Measurements from ENCODE around the gene PLEKHG4B. TPM values are rescaled to one million over a fixed set of nuclear protein-coding genes. Genes with fewer than 3 reads are reported as not detected.

PLEKHG4B gene
- total RNA-seq, 1 experiment from 2014 or later, result 0.02 TPM

DNA sequence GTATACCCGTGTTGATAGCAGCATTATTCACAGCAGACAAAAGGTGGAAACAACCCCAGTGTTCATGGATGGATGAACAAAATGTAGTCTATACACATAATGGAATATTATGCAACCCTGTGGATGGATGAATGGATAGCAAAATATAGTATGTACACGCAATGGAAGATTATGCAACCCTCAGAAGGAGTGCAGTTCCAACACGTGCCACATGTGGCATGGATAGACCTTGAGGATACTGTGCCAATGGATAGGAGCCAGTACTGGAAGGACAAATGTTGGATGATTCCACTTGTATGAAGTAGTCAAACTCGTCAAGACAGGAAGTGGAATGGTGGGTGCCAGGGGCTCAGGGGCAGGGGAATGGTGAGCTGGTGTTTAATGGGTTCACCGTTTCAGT, 44.9 kb downstream of the PLEKHG4B start:
- POLR2A ChIA-PET, result no interaction called here
- TF ChIP-seq, protein P1, sequence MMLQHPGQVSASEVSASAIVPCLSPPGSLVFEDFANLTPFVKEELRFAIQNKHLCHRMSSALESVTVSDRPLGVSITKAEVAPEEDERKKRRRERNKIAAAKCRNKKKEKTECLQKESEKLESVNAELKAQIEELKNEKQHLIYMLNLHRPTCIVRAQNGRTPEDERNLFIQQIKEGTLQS (IDR thresholded peaks at IDR 0.05), result no peak
- TF ChIP-seq, protein P2, sequence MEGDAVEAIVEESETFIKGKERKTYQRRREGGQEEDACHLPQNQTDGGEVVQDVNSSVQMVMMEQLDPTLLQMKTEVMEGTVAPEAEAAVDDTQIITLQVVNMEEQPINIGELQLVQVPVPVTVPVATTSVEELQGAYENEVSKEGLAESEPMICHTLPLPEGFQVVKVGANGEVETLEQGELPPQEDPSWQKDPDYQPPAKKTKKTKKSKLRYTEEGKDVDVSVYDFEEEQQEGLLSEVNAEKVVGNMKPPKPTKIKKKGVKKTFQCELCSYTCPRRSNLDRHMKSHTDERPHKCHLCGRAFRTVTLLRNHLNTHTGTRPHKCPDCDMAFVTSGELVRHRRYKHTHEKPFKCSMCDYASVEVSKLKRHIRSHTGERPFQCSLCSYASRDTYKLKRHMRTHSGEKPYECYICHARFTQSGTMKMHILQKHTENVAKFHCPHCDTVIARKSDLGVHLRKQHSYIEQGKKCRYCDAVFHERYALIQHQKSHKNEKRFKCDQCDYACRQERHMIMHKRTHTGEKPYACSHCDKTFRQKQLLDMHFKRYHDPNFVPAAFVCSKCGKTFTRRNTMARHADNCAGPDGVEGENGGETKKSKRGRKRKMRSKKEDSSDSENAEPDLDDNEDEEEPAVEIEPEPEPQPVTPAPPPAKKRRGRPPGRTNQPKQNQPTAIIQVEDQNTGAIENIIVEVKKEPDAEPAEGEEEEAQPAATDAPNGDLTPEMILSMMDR (IDR thresholded peaks at IDR 0.05 in 2 of 3, conservative IDR thresholded peaks at IDR 0.05 in 1 of 3; ENCODE audit: borderline replicate concordance in 1 of 3, insufficient read depth in 1 of 3, low read depth in 2 of 3, low read length in 2 of 3), result peak in 2 of 3 experiments; percentile 27 to 40; a peak in 3 of 6 replicates
- TF ChIP-seq POLR2A (IDR thresholded peaks at IDR 0.05; ENCODE audit: borderline replicate concordance, extremely low read depth, insufficient read depth, insufficient read length), result no peak
- TF ChIP-seq POLR2AphosphoS5 (IDR thresholded peaks at IDR 0.05; ENCODE audit: low read depth, low read length), result no peak
- TF ChIP-seq EZH2phosphoT487 (IDR thresholded peaks at IDR 0.05; ENCODE audit: borderline replicate concordance), result no peak
- TF ChIP-seq, protein P3, sequence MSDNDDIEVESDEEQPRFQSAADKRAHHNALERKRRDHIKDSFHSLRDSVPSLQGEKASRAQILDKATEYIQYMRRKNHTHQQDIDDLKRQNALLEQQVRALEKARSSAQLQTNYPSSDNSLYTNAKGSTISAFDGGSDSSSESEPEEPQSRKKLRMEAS (IDR thresholded peaks at IDR 0.05), result peak; percentile 48; the same call in 1 of the 2 replicates
- no peak for TF ChIP-seq SRF (IDR thresholded peaks at IDR 0.05; ENCODE audit: low read depth)
- TF ChIP-seq, protein P4, sequence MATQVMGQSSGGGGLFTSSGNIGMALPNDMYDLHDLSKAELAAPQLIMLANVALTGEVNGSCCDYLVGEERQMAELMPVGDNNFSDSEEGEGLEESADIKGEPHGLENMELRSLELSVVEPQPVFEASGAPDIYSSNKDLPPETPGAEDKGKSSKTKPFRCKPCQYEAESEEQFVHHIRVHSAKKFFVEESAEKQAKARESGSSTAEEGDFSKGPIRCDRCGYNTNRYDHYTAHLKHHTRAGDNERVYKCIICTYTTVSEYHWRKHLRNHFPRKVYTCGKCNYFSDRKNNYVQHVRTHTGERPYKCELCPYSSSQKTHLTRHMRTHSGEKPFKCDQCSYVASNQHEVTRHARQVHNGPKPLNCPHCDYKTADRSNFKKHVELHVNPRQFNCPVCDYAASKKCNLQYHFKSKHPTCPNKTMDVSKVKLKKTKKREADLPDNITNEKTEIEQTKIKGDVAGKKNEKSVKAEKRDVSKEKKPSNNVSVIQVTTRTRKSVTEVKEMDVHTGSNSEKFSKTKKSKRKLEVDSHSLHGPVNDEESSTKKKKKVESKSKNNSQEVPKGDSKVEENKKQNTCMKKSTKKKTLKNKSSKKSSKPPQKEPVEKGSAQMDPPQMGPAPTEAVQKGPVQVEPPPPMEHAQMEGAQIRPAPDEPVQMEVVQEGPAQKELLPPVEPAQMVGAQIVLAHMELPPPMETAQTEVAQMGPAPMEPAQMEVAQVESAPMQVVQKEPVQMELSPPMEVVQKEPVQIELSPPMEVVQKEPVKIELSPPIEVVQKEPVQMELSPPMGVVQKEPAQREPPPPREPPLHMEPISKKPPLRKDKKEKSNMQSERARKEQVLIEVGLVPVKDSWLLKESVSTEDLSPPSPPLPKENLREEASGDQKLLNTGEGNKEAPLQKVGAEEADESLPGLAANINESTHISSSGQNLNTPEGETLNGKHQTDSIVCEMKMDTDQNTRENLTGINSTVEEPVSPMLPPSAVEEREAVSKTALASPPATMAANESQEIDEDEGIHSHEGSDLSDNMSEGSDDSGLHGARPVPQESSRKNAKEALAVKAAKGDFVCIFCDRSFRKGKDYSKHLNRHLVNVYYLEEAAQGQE (IDR thresholded peaks at IDR 0.05; ENCODE audit: low read depth), result no peak
- TF ChIP-seq JUND (IDR thresholded peaks at IDR 0.05), result no peak
- peak; percentile 54; the same call in 1 of the 2 replicates for TF ChIP-seq CEBPB (IDR thresholded peaks at IDR 0.05; ENCODE audit: low read depth)
- no peak for TF ChIP-seq EGR1 (IDR thresholded peaks at IDR 0.05; ENCODE audit: low read depth)
- H4K20me1 ChIP-seq (ENCODE audit: insufficient read depth), result no peaks in the 10 kb centered on the region
- ATAC-seq (peak; percentile 72), DNase-seq (ENCODE audit: low read depth, low spot score) (no peak)
- RAD21 ChIA-PET (ENCODE audit: low non-redundant PET in 1 of 2, low total read pairs in 2 of 2, uncharacterized antibody in 2 of 2, unreplicated experiment in 2 of 2), result no interaction called here
- H3K9me3 ChIP-seq (ENCODE audit: control insufficient read depth in 1 of 2, insufficient read depth in 1 of 2, low read depth in 1 of 2, low read length in 2 of 2), result no peaks in the 10 kb centered on the region
- no TSS peak for BruUV-seq (replicated peaks)
- H3K4me2 ChIP-seq (ENCODE audit: low read length), result no peak overlapping the region
- no peak overlapping the region for H3K9ac ChIP-seq (ENCODE audit: low read length)
- H3K4me3 ChIP-seq (replicated peaks in 1 of 2; ENCODE audit: low read depth in 1 of 2, low read length in 2 of 2), result no peak overlapping the region
- no peak overlapping the region for H2AFZ ChIP-seq (ENCODE audit: low read depth, low read length, poor library complexity, severe bottlenecking)
- no peak overlapping the region for H3K27ac ChIP-seq (ENCODE audit: low read depth, low read length)
- no peaks in the 10 kb centered on the region for H3K79me2 ChIP-seq (ENCODE audit: insufficient read depth, low read length)
- 0 out of 2 replicates have a peak, but pooled peaks cover 4% of the 10 kb centered on the region for H3K27me3 ChIP-seq (ENCODE audit: insufficient read depth, low read length)
- CTCF ChIA-PET, result no interaction called here
- intact Hi-C loops (cut with micrococcal nuclease), result no loop called here
- H3K36me3 ChIP-seq (ENCODE audit: control insufficient read depth in 1 of 2, insufficient read depth in 2 of 2, low read length in 2 of 2), result no peaks in the 10 kb centered on the region
- H3K9me2 ChIP-seq (ENCODE audit: insufficient read depth), result no peaks in the 10 kb centered on the region
- no peaks in the 10 kb centered on the region for H3K4me1 ChIP-seq (ENCODE audit: control insufficient read depth in 1 of 2, insufficient read depth in 2 of 2, low read length in 2 of 2)

Measured in HCT116 (cell line).